GM21717 (cell line): ENCODE measurements around the gene KCNQ1OT1.

Experiments used
- ATAC-seq: cut with Tn5 transposase; IDR thresholded peaks from one replicate; pipeline ENCODE4 v1.9.1; 2021; ENCODE audit warnings: mild to moderate bottlenecking, moderate library complexity; ENCODE audit not compliant: unreplicated experiment

The KCNQ1OT1 gene

DNA sequence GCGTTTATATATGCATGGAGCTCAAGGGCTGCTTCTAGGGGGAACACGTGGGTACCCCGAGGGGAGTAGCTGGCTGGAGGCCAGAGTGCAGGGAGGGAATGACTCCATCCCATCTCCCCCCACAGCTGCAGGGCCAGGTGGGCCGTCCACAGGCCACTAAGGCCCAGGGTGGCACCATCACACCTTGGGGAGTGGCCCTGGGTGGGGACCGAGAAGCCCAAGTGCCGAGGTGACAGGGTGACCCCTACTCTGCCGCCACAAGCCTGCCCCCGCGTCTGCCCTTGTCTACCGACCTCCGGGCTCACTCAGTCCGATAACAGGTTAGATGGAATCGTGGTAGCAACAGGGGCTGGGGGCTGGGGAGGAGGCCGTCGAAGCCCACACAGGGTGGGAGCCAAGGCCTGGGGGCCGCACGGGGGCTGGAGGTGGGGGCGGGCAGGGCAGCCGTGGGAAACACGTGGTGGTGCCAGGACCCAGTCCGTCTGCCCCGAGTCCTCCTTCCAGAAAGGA lies 125.7 kb downstream of the KCNQ1OT1 start:
- no peak for ATAC-seq

DNA sequence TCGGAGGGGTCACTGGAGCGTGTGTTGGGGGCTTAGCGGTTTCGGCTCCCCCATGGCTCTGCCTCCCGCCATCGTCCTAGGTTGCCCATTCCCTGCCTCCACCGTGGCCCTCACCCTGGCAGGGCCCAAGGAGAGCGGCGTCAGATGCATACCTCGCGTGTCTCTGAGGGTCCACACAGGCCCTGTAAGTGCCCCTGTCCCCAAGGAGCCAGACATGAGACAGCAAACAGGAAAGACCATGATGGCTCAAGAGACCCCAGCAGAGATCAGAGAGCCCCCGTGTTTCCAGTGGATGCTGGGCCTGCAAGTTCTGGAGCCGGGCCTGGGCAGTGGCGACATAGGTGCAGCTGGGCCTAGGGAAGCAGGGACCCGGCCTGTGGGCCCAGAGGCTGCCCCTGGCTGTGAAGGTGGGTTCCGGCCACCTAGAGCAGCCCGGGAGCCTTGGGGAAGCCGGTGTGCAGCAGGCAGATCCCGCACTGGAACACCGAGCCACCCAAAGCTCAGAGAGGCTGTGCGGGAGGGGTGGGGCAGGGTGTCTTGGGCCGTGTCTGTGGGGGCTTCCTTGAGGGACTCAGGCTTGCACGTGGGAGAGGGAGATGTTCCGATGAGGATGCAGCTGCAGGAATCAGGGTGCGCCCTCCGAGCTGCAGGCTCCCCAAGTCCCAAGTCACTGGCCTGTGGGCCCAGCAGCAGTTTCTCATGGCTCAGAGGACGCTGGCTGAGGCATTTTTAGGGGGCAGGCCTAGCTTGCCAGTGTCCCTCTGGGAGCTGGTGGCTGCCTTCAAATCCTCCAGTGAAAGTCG lies 126.4 kb downstream of the KCNQ1OT1 start:
- ATAC-seq: no peak

- ATAC-seq: no peak
Measured at GRCh38 chr11:2572491-2573239, 127.1 kb downstream of the KCNQ1OT1 start.

- ATAC-seq: no peak
Measured at GRCh38 chr11:2571598-2572281, 128.1 kb downstream of the KCNQ1OT1 start.

DNA sequence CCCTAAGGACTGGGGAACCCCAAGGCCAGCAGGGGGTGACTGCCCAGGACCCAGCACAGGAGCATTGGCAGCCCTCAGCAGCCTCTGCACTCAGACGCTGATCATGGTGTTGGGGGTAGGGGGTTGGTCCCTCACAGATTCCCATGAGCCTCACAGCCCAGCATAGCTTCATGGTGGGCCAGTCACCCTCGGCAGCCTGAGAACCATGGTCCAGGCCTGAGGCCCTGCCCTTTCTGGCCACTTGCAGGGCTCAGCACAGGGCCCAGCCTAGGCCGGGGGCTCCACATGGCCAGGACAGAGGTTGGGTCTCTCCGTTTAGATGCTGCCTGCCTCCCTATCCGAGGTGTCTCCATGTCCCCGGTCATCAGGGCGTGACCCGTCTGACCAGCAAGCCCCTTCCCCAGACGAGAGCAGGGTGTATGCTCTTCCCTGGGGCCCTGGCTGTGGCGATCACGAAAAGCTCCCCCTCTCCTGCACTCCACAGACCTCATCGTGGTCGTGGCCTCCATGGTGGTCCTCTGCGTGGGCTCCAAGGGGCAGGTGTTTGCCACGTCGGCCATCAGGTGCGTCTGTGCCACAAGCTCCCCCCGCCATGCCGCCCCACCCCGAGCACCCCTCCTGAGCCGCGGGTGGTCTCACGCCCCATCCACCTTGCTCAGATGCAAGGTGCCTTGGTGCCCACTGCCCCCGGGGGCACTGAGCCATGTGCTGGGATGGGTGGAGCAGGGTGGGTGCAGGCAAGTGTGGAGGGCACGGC lies 128.8 kb downstream of the KCNQ1OT1 start:
- ATAC-seq: no peak

GRCh38 chr11:2570211-2570811 lies 129.5 kb downstream of the KCNQ1OT1 start:
- no peak for ATAC-seq

DNA sequence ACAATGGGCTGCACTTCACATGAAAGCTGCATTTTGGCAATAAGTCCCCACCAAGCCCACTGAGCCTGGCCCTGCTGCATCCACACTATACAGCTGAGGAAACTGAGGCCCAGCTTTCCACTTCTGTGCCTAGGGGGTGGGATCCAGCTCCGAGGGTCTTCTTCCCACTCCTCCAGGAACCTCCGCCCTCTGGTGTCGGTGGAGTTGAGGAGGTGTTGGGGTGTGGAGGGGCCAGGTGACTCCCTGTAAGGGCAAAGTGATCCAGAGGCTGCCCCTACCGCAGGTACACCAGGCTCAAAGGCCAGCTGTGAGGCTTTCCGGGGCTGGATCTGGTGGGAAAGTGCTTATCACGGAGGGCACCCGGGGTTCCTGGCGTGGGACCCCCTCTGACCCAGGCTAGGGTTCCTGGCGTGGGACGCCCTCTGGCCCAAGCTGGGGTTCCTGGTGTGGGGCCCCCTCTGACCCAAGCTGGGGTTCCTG lies 130.0 kb downstream of the KCNQ1OT1 start:
- no peak for ATAC-seq

- ATAC-seq: no peak
Measured at GRCh38 chr11:2569321-2569721, 130.5 kb downstream of the KCNQ1OT1 start.

DNA sequence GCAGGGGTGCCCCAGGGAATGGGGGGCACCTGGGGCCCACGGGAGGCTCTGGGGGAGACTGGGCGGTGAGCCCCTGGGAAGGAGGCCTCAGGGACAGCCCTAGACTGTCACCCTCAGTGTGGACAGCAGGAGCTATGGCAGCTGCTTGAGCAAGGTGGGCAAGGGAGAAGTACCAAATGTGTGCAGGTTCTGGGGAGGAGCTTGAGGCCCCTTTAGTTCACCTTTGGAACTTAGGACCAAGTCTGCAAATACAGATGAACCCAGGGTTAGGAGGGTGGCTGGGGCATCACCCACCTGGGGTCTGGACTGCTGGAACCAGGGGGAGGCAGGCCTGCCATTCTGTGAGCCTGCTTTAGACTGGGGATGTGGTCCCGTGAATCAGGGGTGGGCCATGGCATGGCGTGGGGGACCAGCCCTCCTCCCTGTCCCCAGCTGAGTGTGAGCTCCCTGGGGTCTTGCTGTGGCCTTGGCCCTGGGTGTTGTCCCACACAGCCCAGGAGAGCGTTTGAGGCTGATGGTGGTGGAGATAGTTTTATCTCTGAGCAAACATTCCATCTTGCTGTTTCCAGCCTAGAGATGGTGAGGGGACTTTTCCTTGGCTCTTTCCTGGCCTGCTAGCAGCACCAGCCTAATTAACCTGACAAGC lies 132.6 kb downstream of the KCNQ1OT1 start:
- ATAC-seq: no peak

DNA sequence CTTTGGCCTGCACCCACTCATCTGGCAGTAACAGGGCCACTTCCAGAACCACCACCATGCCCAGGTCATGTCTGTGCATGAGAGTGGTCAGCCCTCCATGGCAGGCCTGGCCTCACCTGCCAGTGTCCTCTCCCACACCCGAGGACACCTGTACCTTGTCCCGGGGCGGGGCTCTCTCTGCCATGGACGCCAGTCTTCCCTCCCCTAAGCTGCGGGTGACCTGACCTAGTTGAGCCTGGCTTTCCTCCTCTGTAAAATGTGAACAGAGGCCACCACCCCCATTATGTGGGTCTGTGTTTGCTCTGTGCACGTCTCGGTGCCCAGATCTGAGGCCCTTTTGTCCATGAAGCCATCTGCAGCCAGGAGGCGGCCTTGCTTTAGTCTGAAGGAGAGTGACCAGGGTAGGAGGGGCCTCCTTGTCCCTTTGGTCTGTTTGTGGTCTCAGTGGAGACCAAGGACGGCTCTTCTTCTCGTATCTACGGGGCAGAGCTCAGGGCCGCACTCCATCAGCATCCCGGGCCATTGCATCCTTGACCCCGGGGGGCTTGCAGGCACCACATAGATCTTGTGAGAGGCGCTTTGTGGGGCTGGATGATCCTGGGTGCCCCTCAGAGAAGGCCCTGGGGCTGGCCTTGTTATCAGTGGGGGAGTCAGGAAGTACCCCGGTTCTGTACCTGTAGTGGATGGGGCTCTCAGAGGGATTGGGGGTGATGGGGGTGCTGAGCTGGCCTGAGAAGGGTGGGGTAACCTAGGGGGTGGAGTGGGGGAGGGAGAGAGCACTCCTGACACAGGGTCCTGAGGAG lies 133.4 kb downstream of the KCNQ1OT1 start:
- ATAC-seq: no peak

- no peak for ATAC-seq
Measured at GRCh38 chr11:2565447-2566222, 134.2 kb downstream of the KCNQ1OT1 start.

GRCh38 chr11:2564588-2565425 lies 135.0 kb downstream of the KCNQ1OT1 start:
- ATAC-seq: no peak

DNA sequence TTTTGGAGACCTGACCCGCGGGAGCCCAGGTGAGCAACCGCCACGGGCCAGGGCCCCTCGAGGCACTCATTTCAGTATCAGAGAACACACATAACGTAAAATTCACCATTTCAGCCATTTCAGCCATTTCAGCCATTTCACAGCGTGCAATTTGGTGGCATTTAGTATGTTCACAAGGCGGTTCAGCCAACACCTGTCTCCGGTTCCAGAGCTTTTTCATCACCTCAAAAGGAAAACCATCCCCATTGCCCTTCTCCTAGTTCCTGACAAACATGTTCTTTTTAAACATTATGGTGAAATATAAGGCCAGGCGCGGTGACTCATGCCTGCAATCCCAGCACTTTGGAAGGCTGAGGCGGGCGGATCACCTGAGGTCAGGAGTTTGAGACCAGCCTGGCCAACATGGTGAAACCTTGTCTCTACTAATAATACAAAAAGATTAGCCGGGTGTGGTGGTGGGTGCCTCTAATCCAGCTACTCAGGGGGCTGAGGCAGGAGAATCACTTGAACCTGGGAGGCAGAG lies 135.7 kb downstream of the KCNQ1OT1 start:
- ATAC-seq: no peak

DNA sequence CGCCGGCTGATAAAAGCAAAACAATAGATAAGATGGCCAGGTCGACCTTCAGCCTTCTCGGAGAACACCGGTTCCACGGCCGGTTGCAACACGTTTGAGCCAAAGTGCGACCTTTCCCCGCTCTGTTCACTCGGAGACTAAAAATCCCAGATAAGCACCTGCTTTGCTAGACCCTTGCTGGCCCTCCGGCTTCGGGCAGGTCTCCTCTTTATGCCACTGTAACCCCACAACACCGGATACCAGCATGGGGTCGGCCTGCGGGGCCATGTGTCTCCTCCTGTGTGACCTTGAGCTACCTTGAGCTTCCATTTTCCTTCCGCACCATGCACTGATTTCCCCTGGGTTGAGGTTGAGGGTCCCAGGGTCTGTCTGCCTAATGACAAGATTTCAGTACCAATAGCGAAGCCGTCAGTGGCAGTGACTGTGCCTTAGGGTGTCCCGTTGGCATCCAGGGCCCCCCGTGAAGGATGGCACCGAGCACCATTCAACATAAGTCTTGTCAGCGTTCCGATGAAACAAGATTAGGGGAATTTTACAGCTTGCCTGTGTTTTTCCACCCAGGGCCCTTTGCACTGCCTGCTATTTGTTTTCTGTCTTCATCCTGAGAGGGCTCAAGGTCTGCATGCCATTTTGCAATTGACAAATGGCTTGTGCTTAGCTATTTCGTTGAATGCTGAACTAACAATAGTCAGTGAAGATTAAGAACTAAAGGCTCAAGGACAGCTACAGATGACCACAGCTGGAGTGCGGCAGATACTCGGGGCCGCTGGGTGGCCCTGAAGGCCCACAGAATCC lies 136.4 kb downstream of the KCNQ1OT1 start:
- ATAC-seq: no peak

DNA sequence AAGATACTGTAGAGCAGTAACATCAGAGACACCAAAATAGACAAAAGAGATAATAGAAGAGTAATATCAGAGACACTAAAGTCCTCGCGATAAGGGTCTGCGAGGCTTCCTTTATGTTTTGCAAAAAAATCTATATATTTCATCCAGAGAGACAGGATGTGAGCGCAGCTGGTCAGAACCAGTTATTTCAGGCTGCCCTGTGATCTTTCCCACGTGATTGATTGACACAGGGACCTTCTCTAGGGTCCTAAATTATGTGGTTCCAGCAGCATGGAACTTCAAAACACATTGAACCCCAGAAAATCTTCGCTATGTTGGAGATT lies 136.9 kb downstream of the KCNQ1OT1 start:
- no peak for ATAC-seq
